Hematopoietic multipotent progenitor cell (in vitro differentiated cells): ENCODE data around the gene BFSP1. TPM values are rescaled to one million over a fixed set of nuclear protein-coding genes. Genes with fewer than 3 reads are reported as not detected.

Source experiments
- DNase-seq, 3 donors: peaks; one replicate each; pipeline ENCODE4 v3.0.0-alpha.2; 2011 to 2015; ENCODE audit warnings: low read depth in 2 of 3, low spot score in 2 of 3
- total RNA-seq: library from RNA; depleted of rRNA; stranded (reverse); fragments of >200 nt; gene quantifications from one replicate; pipeline ENCODE4 v1.2.3, GENCODE V29; 2012

The BFSP1 gene
- total RNA-seq, 1 donor: 0.54 TPM

DNA sequence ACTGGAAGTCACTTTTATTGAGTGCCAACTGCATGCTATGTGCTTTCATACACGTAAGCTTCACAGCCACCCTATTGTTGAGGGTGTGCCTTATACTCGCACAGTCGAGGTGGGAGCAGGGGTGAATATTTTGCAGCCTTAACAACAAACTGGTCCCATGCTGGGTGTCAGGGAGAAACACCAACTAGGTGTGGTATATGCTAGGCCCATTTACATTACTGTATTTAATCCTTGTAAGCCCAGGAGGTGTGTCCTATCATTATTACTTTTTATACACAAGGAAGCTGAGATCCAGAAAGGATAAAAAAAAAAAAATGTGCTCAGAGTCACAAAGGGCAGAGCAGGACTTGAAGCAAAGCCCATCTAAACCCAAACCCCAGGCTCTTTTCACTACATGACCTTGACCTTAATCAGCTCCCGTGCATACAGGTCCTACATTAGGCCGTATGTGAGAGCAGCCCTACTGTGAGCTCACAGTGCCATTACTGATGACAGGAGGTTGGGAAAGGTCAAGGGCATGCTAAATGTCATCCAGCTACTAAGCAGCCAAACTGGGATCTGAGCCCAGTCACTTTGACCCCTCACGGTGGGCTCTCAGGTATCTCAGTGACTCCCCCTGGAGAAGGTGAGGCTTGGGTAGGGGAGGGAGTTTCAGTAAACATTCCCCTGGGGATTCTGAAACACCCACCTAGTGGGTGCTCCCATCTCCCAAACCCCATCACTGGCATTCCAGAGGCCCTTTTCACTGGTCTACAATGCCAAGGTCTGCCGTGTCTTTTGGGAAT, 61.7 kb downstream of the BFSP1 start:
- DNase-seq: no peak

GRCh38 chr20:17468073-17468840, 62.9 kb downstream of the BFSP1 start:
- DNase-seq: no peak

DNA sequence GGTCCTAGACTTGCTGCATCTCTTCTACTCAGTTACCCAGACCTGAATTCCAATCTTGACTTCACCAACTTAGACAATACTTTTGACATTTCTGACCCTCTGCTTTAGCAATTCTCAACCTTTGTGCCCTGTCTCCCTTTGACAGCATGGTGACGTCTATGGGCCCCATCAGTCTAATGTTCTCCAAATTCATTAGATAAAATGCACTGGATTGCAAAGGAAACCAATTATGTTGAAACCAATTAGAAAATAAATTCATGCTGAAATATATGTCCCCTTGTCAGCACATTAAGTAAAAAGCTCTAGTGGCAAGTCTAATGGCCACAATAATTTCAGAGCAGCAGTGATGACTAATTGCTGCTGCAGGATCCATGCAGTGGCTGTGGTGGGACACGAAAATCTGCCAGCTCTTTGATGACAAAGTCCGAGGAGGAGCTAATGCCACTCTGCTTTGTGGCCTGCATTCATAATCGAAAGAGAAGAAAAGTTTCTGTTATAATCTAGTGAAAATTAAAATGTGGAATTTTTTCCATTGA, 64.0 kb downstream of the BFSP1 start:
- DNase-seq: no peak

GRCh38 chr20:17466641-17467040, 64.5 kb downstream of the BFSP1 start:
- no peak for DNase-seq

DNA sequence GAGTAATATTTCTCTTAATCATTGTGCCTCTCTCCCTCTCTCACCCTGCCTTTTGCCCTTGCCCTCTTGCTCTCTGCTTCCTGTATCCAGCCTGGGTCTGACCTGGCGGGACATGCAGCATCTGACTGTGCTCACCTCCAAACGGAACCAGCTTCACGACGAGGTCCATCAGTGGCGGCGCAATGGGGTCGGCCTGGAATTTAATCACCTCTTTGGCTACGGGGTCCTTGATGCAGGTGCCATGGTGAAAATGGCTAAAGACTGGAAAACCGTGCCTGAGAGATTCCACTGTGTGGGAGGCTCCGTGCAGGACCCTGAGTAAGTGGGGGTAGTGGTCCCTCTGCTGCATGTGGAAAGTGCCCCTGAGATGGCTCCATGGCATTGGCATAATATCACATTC, 65.9 kb downstream of the BFSP1 start:
- no peak for DNase-seq

DNA sequence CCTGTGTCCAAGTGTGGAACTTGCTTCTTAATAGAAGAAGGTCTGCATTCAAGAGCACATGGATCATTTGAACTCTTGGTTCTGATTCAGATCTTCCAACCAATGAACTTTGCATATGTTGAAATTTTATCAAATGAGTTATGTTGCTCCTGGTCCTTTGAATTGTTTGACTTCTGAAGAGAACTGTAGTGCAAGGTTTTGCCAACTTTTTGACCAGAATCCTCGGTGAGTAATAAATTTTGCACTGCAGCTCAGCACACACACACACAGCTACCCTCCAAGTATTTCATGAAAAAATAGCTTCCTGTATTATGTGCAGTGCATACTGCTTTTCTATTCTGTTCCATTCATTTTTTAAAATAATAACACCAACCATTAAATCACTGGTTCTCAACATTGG, 67.5 kb downstream of the BFSP1 start:
- DNase-seq: no peak

DNA sequence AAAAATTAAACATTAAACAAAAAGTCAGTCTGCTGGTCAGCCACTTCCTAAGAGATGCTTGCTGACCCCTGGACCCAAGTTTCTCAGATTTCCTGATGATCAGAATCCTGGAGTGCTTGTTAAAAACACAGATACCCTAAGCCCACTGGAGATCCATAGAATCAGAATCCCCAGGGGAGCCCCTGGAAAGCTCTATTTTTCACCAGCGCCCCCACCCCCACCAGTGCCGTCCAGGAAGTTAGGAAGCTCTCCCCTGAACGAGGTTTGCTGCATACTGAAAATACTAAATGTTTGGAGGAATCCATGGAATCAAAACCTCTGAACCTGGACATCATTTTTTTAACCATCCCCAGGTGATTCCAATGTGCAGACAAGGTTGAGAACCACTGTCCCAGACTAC, 69.2 kb downstream of the BFSP1 start:
- DNase-seq: no peak

DNA sequence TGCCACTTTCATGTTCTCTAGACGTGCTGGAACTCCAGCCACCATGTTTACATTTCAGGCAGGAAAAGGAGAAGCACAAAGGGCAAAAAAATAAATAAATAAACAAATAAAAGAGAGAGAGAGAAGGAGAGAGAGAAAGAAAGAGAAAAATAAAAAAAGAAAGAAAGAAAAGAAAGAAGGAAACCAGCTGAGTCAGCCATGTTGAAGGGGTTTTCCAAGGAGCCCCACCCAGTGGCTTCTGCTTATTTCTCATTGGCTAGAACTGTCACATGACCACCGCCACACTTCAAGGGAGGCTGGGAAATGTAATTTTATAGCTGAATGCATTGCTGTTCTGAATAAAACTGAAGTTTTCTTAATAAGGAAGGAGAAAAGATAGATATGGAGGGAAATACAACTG, 71.1 kb downstream of the BFSP1 start:
- DNase-seq: no peak

DNA sequence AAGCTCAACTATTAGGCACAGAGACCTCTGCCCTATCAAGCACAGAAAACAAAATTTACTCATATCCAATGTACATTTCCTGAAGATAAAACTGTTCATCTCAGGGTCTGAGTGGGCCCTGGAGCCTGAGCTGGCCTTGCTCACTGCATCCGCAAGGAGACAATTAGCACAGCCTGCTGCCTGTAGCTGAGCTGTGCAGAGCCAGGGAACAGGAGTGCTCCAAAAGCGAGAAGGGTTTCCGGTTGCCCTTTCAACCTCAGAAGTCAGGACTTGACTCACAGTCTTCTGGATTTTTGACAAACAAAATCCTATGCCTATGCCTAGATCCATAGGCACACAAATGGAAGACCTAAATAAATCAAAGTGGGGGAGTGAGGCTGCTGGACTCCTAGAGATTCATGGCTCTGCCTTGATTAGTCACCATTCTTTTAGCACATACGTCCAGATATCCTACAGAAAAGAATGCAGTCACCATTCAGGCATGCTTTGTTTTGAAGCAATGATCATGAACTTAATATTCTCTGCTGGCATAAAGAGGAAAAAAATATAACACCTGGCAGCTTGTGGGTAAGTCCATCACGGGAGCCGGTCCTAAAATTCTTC, 73.5 kb downstream of the BFSP1 start:
- no peak for DNase-seq

DNA sequence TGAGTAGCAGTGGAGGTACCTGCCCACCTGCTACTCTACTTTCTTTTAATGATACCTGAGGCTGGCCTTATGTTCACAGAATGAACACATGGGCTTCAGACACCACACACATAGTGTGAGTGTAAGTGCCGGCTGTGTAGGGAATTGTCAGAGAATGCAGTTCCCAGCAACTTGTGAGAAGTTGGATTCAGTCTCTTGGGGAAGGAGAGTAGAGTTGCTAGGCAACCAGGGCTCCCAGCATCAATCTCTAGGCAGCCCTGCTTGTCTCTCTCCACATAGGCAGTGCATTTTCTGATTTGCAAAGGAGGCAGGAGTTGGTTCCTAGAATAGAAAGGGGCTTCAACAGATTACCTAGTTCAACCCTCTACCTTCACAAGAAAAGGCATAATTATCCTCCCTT, 74.1 kb downstream of the BFSP1 start:
- DNase-seq: no peak

- DNase-seq: no peak
Observed at GRCh38 chr20:17456279-17456678, 74.9 kb downstream of the BFSP1 start.

DNA sequence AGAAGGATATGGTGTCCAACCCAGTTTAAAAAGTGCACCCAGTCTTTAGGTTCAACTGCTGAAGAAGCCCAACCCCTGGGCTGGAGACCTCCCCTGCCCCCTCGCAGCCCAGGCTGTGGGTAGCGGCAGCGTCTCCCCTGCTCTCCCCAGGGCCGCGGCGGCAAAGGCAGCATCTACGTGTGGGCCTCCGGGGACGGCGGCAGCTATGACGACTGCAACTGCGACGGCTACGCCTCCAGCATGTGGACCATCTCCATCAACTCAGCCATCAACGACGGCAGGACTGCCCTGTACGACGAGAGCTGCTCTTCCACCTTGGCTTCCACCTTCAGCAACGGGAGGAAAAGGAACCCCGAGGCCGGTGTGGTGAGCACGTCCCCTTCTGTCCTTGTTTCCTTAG, 77.6 kb downstream of the BFSP1 start:
- no peak for DNase-seq

DNA sequence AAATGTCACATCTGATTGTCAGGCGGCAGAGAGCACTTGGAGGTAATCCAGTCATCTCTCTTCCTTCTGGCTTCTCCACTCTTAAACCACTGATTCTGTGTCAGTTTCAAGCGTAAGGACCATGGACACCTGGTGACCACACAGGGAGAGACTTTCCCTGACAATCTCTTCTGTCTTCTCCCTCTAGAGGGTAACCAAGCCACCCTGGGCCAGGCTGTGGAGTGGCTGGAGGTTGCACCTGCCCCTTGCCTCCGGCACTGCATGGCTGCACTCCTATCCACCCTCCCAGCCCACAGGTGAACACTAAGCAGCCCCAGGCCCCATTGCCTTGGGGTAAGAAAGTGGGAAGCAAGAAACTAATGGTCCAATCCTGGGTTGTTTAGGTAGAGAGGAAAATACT, 78.7 kb downstream of the BFSP1 start:
- no peak for DNase-seq

- DNase-seq: no peak
Observed at GRCh38 chr20:17449031-17449430, 82.1 kb downstream of the BFSP1 start.

DNA sequence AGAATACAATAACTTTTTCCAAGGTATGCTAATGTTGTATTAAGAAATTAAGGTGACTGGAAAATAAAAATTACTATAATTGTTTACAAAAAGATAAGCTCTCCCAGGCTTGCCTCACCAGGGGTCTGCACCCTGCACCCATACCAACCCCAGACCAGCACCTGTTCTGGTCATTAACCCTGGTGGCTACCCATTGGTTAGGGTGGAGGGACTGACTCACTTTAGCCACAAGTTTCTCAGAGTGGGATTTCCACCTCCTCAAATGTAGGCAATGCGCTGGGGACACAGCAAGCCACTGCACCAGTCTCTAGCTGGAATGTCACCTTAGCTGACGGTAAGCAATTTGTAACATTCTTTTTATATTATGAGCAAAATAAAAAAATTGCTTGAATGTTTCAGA, 83.1 kb downstream of the BFSP1 start:
- no peak for DNase-seq

DNA sequence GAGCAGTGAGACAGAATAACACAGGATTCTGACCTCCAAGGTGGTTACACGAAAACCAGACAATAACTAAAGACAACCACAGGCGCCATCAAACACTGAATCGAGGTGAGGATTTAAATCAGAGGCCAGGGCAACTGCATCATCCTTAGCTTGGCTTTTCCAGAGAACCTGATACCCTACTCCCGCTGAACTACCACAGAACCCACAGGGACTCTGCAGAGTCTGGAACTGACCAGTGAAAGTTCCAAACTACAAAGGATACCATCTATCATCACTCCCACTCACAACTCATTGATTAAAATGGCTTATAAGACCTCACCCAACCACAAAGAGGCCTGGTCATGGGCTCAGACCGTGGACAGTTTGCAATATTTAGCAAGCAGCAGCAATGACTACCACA, 85.0 kb downstream of the BFSP1 start:
- DNase-seq: no peak

- DNase-seq: no peak
Observed at GRCh38 chr20:17445543-17445942, 85.6 kb downstream of the BFSP1 start.

DNA sequence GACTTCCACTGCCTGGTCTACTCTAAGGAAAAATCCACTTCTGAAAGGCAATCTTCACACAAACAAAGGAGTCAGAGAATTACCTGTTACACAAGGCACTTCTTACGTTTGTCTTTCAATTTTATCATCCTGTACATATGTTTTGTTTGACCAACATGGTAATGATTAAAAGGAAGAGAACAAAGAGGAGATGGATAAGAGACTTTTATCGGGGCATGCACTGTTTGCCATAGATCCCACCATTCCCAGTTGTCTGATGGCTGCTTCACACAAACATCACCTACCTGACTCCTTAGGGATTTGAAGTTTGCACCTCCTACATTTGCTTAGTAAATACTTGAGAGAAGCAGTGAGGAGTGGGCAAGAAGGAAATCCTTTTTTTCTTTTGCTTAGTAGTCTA, 87.1 kb downstream of the BFSP1 start:
- no peak for DNase-seq
